Measurements from ENCODE around the gene TMEM63A.
"Not testable (repeated sequence)": the region's sequence is repeated elsewhere in the genome, so short reads cannot be mapped to it uniquely, and the experiment has no call there.

The TMEM63A gene

DNA sequence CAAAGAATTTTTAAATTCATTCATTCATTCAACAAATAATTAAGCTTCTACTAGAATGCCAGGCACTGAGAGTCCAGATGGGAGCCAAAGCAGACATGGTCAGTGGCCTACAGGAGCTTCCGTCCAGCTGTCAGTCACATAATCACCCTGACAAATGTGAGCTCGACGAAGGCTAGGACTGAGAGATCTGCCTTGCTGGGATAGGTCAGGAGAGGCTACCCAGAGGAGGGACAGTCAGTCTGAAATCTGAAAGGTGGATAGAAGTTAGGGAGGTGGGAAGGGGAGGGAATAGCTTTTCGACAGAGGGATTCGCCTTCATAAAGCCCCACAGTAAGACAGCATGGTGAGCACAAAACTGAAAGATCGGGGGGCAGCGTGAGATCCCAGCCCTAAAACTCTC is 64.0 kb downstream of the TMEM63A start:
- H3K4me3 ChIP-seq (ENCODE audit: low read length), result no peak overlapping the region
- no peaks in the 10 kb centered on the region for H3K27me3 ChIP-seq (ENCODE audit: control insufficient read depth, insufficient read depth, low read length)
- no peak overlapping the region for H3K27ac ChIP-seq (ENCODE audit: low read length)
- no peaks in the 10 kb centered on the region for H3K9me3 ChIP-seq (ENCODE audit: control insufficient read depth, insufficient read depth, low read length)
- DNase-seq (ENCODE audit: low read depth, low spot score), result no peak
- WGBS (ENCODE audit: insufficient coverage, insufficient read length), result no CpG with 5 or more reads among the region's 7 CpGs
- H3K36me3 ChIP-seq (ENCODE audit: control insufficient read depth, insufficient read depth, low read length), result no peaks in the 10 kb centered on the region
- peaks cover 14% of the 10 kb centered on the region for H3K4me1 ChIP-seq (ENCODE audit: control insufficient read depth, insufficient read depth, low read length)

DNA sequence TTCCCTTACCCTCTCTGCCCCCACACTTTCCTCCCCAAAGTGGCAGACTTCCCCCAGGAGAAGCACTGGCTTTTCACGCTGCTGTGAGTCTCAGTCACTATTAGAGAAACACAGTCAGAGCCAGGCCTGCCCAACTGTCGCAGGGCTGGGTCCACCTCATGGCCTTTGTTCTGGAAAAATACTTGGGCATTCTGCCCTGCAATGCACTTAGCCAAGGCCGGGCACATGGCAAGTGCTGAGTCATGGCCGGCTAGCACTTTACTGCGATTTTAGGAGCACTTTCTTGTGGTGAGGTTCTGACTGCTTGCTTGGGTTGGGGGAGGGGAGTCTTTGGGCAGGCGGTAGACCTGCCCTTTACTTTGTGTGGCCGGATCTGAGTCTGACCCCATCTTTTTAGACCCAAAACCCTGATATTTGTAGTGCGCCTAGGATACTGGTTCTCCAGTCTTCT is 64.5 kb downstream of the TMEM63A start:
- no peaks in the 10 kb centered on the region for H3K27me3 ChIP-seq (ENCODE audit: control insufficient read depth, insufficient read depth, low read length)
- no CpG with 5 or more reads among the region's 8 CpGs for WGBS (ENCODE audit: insufficient coverage, insufficient read length)
- H3K4me1 ChIP-seq (ENCODE audit: control insufficient read depth, insufficient read depth, low read length), result peaks cover 14% of the 10 kb centered on the region
- H3K4me3 ChIP-seq (ENCODE audit: low read length), result no peak overlapping the region
- no peaks in the 10 kb centered on the region for H3K9me3 ChIP-seq (ENCODE audit: control insufficient read depth, insufficient read depth, low read length)
- no peak for DNase-seq (ENCODE audit: low read depth, low spot score)
- H3K27ac ChIP-seq (ENCODE audit: low read length), result no peak overlapping the region
- no peaks in the 10 kb centered on the region for H3K36me3 ChIP-seq (ENCODE audit: control insufficient read depth, insufficient read depth, low read length)

DNA sequence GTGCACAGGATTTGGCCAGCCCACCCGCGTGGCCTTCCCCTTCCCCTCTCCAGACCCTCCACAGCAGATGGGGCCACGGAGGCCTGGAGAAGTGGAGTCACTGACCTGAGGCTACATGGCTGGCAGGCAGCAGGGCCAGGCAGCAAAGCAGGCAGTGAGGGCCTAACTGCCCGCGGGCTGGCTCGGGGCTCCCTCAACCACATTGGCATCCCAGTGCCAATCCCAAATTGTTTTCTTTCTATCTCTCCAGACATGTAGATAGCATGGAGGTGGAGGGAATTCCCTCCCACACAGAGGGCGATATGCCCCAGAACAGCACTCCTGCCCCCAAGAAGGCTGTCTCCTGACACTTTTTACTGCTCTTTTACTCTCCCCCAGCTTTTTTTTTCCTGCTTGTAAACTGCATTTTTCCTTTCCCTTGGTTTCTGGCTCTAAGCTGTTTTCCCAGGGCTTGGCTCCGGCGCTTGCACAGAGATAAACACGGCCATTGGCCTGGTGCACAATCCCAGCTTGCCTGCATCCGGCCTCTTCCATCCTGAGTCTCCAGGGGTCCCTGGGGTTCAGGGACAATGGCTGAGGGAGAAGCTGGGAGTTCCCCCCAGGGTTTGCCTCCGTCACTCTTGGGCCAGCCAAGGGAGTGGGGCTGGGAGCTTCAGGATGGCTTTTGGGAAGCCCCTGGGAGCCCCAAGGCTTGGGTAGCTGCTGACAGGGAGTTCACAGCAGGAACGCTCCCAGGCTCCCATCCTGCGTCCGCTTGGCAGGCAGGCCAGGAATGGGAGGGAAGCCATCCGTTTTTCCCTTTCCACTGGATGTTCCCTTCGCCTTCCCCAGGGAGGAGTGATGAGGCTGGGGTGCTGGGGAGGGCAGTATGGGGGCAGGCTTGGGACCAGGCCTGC is 65.3 kb downstream of the TMEM63A start:
- DNase-seq (ENCODE audit: low read depth, low spot score), result no peak
- Histone ChIP-seq H3K9me3 (ENCODE audit: control insufficient read depth, insufficient read depth, low read length) (no peaks in the 10 kb centered on the region), H3K4me3 (ENCODE audit: low read length) (no peak overlapping the region), H3K27me3 (ENCODE audit: control insufficient read depth, insufficient read depth, low read length) (no peaks in the 10 kb centered on the region), H3K4me1 (ENCODE audit: control insufficient read depth, insufficient read depth, low read length) (peaks cover 16% of the 10 kb centered on the region), H3K36me3 (ENCODE audit: control insufficient read depth, insufficient read depth, low read length) (no peaks in the 10 kb centered on the region), H3K27ac (ENCODE audit: low read length) (no peak overlapping the region)
- no CpG with 5 or more reads among the region's 17 CpGs for WGBS (ENCODE audit: insufficient coverage, insufficient read length)

GRCh38 chr1:225815526-225816178 is 66.5 kb downstream of the TMEM63A start:
- Histone ChIP-seq H3K27ac (ENCODE audit: low read length) (no peak overlapping the region), H3K36me3 (ENCODE audit: control insufficient read depth, insufficient read depth, low read length) (no peaks in the 10 kb centered on the region), H3K4me1 (ENCODE audit: control insufficient read depth, insufficient read depth, low read length) (peaks cover 16% of the 10 kb centered on the region), H3K9me3 (ENCODE audit: control insufficient read depth, insufficient read depth, low read length) (no peaks in the 10 kb centered on the region), H3K27me3 (ENCODE audit: control insufficient read depth, insufficient read depth, low read length) (no peaks in the 10 kb centered on the region), H3K4me3 (ENCODE audit: low read length) (no peak overlapping the region)
- WGBS (ENCODE audit: insufficient coverage, insufficient read length), result no CpG with 5 or more reads among the region's 17 CpGs
- DNase-seq (ENCODE audit: low read depth, low spot score), result no peak

DNA sequence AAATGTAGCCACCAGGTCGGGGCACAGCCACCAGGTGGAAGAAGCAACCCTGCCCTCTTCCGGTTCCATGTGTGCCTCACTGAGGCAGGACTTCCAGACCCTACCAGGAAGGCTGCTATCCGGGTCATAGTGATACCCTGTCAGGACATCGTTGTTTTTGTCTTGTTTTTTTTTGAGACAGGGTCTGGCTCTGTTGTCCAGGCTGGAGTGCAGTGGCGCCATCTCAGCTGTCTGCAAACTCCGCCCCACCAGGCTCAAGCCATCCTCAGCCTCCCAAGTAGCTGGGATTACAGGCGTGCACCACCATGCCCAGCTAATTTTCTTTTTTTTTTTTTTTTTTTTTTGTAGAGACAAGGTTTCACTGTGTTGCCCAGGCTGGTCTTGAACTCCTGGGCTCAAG is 67.1 kb downstream of the TMEM63A start:
- WGBS (ENCODE audit: insufficient coverage, insufficient read length), result no CpG with 5 or more reads among the region's 7 CpGs
- not testable (repeated sequence) for H3K9me3 ChIP-seq (ENCODE audit: control insufficient read depth, insufficient read depth, low read length); DNase-seq (ENCODE audit: low read depth, low spot score); H3K27ac ChIP-seq (ENCODE audit: low read length); H3K4me3 ChIP-seq (ENCODE audit: low read length); H3K36me3 ChIP-seq (ENCODE audit: control insufficient read depth, insufficient read depth, low read length); H3K27me3 ChIP-seq (ENCODE audit: control insufficient read depth, insufficient read depth, low read length)
- peaks cover 16% of the 10 kb centered on the region for H3K4me1 ChIP-seq (ENCODE audit: control insufficient read depth, insufficient read depth, low read length)

DNA sequence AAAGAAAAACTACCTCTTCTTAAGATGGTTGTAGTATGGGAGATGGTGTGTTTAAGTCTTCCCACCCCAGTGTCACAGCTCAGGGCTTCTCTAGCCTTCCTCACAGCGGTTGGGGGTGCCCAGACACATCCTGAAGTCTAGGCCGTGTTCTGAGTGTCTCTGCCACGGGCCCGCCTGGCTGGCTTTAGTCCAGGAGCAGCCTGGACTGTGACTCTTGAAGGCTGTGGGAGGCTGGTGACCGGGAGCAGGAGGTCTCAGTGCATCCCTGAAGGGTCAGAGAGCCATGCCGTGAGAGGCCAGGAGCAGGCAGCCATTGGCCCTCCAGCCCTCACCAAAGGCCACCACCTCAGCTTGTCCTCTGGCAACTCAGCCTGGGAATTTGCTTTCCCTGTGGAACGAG is 67.8 kb downstream of the TMEM63A start:
- H3K4me1 ChIP-seq (ENCODE audit: control insufficient read depth, insufficient read depth, low read length), result peaks cover 16% of the 10 kb centered on the region
- H3K4me3 ChIP-seq (ENCODE audit: low read length), result no peak overlapping the region
- no peaks in the 10 kb centered on the region for H3K27me3 ChIP-seq (ENCODE audit: control insufficient read depth, insufficient read depth, low read length)
- H3K9me3 ChIP-seq (ENCODE audit: control insufficient read depth, insufficient read depth, low read length), result no peaks in the 10 kb centered on the region
- H3K36me3 ChIP-seq (ENCODE audit: control insufficient read depth, insufficient read depth, low read length), result no peaks in the 10 kb centered on the region
- DNase-seq (ENCODE audit: low read depth, low spot score), result no peak
- no peak overlapping the region for H3K27ac ChIP-seq (ENCODE audit: low read length)
- no CpG with 5 or more reads among the region's 7 CpGs for WGBS (ENCODE audit: insufficient coverage, insufficient read length)

GRCh38 chr1:225813214-225813964 is 68.8 kb downstream of the TMEM63A start:
- Histone ChIP-seq H3K4me1 (ENCODE audit: control insufficient read depth, insufficient read depth, low read length) (peaks cover 16% of the 10 kb centered on the region), H3K27ac (ENCODE audit: low read length) (no peak overlapping the region)

DNA sequence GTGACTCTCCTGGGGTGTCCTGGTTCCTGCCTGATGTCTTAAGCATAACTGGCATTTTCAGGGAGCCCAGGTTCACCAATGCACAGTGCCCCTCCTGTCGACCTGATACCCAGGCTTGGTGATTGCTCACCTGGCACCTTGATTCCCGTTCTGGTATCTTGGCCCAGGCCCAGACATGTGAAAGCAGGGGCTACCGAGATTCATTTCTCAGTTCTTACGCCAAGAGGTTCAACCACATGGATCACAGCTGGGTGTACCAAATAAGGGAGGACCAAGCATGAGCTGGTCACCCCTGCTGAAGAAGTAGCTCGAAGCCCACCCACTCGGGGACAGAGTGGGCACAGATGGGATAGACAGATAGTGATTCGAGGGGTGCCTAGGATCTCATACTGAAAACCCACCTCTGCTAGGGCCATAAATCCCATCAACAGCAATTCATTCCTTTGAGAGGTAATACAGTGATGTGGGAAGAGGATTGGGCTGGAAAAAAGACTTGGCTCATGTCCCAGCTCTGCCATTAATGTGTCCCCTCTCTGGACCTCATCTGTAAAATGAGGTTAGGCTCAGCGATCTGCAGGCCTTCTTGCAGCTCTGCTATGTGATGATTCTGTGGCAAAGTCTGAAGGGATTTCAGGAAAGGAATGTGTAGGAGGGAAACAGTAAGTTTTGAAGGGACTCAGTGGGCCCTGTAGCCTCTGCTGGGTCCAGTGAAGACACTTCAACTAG is 69.5 kb downstream of the TMEM63A start:
- DNase-seq (ENCODE audit: low read depth, low spot score), result no peak
- no peak overlapping the region for H3K4me3 ChIP-seq (ENCODE audit: low read length)
- WGBS (ENCODE audit: insufficient coverage, insufficient read length), result no CpG with 5 or more reads among the region's 8 CpGs

More at GRCh38 chr1:225813214-225813964, 68.8 kb downstream of the TMEM63A start:
- no peak overlapping the region for H3K4me3 ChIP-seq (ENCODE audit: low read length)
- WGBS (ENCODE audit: insufficient coverage, insufficient read length), result no CpG with 5 or more reads among the region's 10 CpGs
- no peaks in the 10 kb centered on the region for H3K36me3 ChIP-seq (ENCODE audit: control insufficient read depth, insufficient read depth, low read length)
- no peak for DNase-seq (ENCODE audit: low read depth, low spot score)
- H3K9me3 ChIP-seq (ENCODE audit: control insufficient read depth, insufficient read depth, low read length), result no peaks in the 10 kb centered on the region
- no peaks in the 10 kb centered on the region for H3K27me3 ChIP-seq (ENCODE audit: control insufficient read depth, insufficient read depth, low read length)

DNA sequence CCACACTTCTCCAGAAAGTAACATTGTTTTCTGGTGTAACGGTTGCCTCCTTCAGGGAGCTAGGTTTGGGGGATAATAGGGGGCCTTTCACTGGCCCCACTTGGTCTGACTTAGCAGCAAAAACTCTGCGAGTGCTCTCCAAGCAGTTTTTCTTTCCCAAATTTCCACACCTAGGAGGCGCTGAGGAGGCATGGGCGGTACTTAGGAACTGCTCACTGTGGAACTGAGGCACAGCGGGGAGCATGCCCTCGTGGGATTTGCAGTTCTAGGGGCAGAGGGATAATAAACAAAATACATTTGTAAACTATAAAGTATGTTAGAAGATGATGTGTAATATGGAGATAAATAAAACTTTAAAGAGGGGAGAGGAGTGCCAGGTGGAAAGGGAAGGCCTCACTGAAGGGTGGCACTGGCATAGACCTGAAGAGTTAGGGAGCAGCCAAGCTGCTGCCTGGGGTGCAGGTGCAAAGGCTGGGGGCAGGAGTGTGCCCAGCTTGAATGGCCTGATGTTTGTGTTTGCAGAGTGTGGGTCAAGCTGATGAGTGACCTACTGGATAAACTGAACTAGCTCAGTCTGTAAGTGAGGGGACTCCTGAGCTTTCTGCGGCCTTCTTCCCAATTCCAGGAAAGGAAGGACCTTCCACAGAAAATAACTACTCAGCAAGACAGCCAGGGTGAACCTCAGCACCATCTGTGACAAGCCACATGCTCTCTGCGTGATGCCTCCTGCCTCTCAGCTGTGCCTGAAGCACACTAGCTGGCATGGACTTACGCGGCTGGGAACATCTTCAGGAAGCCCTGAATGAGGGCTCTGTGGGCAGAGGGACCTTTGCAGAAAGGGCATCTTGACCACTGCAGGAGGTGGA is 70.3 kb downstream of the TMEM63A start:
- DNase-seq (ENCODE audit: low read depth, low spot score), result no peak

More for the DNA sequence above, 69.5 kb downstream of the TMEM63A start:
- no peaks in the 10 kb centered on the region for H3K9me3 ChIP-seq (ENCODE audit: control insufficient read depth, insufficient read depth, low read length)
- H3K27ac ChIP-seq (ENCODE audit: low read length), result no peak overlapping the region
- no peaks in the 10 kb centered on the region for H3K27me3 ChIP-seq (ENCODE audit: control insufficient read depth, insufficient read depth, low read length)
- H3K4me1 ChIP-seq (ENCODE audit: control insufficient read depth, insufficient read depth, low read length), result peaks cover 11% of the 10 kb centered on the region
- no peaks in the 10 kb centered on the region for H3K36me3 ChIP-seq (ENCODE audit: control insufficient read depth, insufficient read depth, low read length)

More for the DNA sequence above, 70.3 kb downstream of the TMEM63A start:
- WGBS (ENCODE audit: insufficient coverage, insufficient read length), result no CpG with 5 or more reads among the region's 10 CpGs
- Histone ChIP-seq H3K4me1 (ENCODE audit: control insufficient read depth, insufficient read depth, low read length) (peaks cover 6% of the 10 kb centered on the region), H3K9me3 (ENCODE audit: control insufficient read depth, insufficient read depth, low read length) (no peaks in the 10 kb centered on the region), H3K4me3 (ENCODE audit: low read length) (no peak overlapping the region), H3K36me3 (ENCODE audit: control insufficient read depth, insufficient read depth, low read length) (no peaks in the 10 kb centered on the region), H3K27ac (ENCODE audit: low read length) (no peak overlapping the region), H3K27me3 (ENCODE audit: control insufficient read depth, insufficient read depth, low read length) (no peaks in the 10 kb centered on the region)
